Stimulated activated CD4-positive, alpha-beta T cell treated with anti-CD3 and anti-CD28 coated beads, Interleukin-1b, Interleukin-23, amount 100 ng/mL, for 1 hour (primary cell): ENCODE measurements around the gene ATN1.
A peak's percentile ranks its signal among the peaks of the same experiment; 100 is the strongest.

Experiments used
- DNase-seq, 2 donors: peaks; one replicate each; pipeline ENCODE4 v3.0.0-alpha.2; 2020; ENCODE audit warnings: low read depth in 2 of 2

The ATN1 gene

GRCh38 chr12:6957741-6958608, 30.2 kb downstream of the ATN1 start:
- no peak for DNase-seq

DNA sequence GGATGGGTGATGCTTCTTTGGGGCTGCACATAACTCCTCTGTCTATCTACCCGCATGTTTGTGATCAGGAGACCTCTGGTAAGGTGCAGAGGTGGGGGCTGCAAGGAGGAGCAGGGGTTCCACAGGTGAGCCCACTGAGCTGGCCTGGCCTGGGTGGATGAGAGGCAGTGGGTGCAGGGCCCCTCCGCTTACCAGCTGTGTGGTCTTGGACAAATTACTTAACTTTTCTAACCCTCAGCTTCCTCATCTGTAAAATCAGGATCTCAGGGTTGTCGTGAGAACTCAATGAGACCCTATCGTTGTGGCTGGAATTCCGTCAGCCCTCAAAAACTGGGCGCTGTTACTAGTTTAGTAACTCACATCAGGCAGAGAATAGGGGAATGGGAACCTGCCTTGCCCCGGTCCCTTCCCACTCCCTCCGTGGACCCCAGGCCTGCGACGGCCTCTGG, 30.9 kb downstream of the ATN1 start:
- no peak for DNase-seq

DNA sequence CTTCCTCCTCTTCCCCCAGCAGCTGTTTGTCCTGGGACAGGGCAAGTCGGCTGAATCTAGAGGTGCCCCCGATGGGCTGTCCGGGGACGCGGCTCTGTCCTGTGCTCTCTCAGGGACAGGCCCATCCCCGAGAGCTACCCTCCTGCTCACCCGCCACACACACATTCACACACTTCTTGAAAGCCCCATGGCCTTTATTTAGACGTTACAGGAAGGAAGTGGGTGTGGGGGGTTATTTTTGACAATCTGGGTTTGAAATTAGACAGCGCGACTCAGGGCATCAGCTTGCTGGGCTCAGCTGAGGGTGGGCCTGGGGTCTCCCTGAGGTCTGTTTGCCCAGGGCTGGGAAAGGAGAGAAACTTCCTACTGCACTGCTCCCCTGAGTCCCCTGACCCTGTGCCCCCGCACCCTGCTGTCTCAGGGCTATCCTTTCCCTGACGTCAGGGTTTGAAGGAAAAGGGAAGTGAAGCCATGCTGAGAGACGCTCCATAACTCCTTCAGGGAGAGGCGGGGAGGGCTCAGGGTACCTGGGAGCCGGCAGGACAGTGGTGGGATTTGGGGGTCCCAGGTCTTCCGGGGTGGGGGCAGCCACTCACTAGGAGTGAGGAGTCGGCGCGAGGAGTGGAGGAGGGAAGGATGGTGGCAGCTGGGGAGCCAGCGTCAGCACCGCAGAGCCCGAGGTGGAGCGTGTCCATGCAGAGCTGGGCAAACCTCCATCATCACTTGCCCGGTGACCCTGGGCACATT, 31.5 kb downstream of the ATN1 start:
- no peak for DNase-seq

- no peak for DNase-seq
These were observed 32.2 kb downstream of the ATN1 start for GRCh38 chr12:6959805-6960592.

- DNase-seq: no peak
These were observed 33.0 kb downstream of the ATN1 start for GRCh38 chr12:6960593-6961277.

GRCh38 chr12:6961278-6961694, 33.5 kb downstream of the ATN1 start:
- peak; percentile 88 to 90 for DNase-seq

DNA sequence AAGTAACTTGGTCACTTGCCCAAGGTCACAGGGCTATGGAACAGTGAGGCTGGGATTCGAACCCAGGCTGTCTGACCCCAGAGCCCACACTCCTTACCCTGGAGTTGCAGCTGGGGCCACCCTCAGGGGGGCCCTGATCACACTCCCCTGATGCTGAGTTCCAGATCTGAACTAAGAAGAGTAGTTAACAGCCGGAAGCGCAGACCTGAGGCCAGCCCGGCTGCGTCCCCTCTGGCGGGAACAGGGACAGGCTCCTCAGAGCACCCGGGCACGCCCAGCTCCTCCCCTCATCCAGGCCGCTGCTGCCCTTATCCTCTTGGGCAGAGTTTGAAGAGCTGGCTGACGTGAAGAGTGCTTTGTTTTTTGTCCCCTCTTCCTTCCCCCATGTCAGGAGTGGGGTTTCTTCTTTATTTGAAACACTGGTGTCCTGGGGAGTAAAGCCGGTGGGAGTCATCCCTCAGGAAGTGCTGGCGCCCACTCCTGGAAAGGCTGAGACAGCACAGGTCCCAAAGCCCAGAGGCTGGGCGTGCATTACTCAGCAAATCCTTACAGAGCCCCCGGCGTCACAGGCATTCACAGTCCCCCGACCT, 34.0 kb downstream of the ATN1 start:
- no peak for DNase-seq

DNA sequence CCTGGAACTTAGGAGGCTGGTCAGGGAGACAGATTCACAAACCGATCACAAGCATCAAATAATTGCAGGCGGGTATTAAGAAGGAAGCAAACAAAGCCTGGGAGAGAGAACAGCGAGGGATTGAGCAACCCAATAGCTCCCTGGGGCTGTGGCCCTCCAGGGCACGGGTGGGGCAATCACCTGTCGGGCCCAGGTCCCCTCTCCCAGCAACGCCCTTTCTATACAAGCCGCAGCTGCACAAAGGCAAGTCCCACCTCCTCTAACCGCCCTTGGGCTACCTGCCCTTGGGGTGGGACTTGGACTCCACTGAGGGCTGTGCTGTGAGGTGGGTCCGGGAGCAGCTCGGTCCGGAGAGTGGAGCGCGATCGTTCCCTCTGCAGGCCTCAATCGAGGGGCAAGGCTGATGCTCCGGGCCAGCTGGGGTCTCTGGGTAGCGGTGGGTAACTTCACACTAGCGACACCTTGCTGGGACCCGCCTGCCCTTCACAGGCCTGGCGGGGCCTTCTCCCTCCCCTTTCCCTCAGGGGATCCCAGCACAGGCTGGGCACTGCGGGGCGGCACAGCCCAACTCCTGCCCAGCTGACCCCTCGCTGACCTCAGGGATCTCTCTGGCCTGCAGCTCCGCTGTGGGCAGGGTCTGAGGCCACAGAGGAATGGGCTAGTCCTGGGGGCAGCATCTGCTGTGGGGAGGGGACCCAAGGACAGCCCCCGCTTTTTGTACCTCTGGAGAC, 34.7 kb downstream of the ATN1 start:
- DNase-seq: no peak

DNA sequence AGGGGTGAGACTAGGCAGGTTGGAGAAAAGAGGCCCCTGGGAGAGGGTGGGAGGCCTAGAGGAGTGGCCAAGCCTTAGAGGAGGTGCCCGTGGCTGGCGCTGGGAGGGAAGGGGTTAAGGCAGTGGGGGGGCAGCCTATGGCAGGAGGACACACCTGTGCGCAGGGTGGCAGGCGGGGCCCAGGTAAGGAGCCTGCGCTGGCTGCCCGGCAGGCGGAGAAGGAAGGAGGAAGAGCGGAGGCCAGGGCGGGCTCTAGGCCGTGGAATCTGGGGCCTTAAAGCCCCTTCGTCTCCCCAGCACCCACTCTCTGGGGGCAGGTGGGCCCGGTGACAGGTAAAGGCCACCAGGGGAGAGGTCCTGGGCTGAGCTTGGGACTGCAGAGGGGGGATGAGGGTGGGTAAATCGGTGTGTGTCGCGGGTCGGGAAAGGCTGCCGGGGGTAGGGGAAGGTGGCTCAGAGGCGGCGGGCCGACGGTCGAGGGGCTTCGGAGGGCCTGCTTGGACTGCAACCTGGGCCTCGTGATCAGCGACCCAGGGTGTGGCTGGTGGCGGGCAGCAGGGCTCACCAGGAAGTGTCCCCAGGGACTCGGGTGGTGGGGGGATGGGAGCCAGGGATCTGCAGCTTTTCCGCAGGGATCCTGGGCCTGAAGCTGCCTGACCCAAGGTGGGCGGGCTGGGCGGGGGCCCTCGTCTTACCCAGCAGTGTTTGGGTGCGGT, 35.4 kb downstream of the ATN1 start:
- DNase-seq: no peak

- DNase-seq: no peak
These were observed 36.1 kb downstream of the ATN1 start for GRCh38 chr12:6963791-6964413.

GRCh38 chr12:6964605-6965025, 36.9 kb downstream of the ATN1 start:
- no peak for DNase-seq

GRCh38 chr12:6965026-6965661, 37.4 kb downstream of the ATN1 start:
- peak; percentile 76 to 81 for DNase-seq

- DNase-seq: no peak
These were observed 38.0 kb downstream of the ATN1 start for GRCh38 chr12:6965714-6966113.

DNA sequence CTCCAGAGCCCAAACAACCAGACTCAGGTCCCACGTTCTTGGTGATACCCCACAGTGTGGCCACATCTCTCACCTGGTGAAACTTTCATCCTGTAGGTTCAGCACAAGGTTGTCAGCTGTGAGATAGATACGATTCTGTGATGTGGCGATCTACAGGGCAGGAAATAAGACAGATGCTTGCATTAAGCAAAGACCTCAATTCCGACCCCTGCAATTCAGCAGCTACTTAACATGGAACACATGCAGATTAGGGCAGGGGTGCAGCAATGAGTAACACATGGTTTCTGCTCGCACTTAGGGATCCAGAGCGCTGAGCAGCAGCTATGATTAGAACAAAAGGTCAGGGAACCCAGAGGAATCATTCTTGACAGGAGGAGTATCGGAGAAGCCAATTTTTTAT, 38.6 kb downstream of the ATN1 start:
- DNase-seq: no peak

- DNase-seq: no peak
These were observed 39.9 kb downstream of the ATN1 start for GRCh38 chr12:6967651-6968100.

GRCh38 chr12:6968426-6968825, 40.7 kb downstream of the ATN1 start:
- DNase-seq: no peak

- no peak for DNase-seq
These were observed 42.4 kb downstream of the ATN1 start for GRCh38 chr12:6970096-6970527.

DNA sequence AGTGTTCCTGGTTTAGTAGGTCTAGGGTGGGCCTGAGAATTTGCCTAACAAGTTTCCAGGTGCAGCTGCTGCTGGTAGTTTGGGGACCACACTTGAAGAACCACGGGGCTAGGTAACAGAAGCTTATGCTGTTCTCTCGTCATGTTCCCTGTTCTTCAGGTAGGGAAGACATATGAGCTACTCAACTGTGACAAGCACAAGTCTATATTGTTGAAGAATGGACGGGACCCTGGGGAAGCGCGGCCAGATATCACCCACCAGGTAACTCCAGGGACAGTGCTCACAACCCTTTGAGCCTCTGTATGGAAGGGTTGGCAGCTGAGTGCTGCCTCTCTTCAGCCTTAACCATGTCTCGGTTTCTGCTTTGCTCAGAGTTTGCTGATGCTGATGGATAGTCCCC, 46.4 kb downstream of the ATN1 start:
- no peak for DNase-seq
